ENCODE measurements around the gene UBE4B. TPM values are rescaled to one million over a fixed set of nuclear protein-coding genes. Genes with fewer than 3 reads are reported as not detected.

UBE4B gene
- polyA plus RNA-seq, 5 donors = 43.8 to 52.9 (median 45.9) TPM

DNA sequence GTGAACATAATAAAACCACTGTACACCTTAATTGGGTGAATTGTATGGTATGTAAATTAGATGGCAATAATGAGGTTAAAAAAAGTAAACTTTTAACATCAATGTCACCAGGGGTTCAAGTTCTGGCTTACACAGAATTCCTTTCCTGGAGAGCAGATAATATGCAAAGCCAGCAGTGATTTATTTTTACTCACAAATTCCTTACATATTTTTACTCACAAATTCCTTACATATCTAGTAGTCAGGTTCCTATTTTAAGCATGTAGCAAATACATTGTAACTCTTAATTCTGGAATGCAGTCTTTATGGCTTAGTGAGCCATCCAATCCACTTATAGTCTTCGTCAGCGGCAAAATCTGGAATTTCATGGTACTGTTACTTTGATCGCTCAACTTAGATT, 1.3 kb upstream of the UBE4B start:
- DNase-seq = no peak

DNA sequence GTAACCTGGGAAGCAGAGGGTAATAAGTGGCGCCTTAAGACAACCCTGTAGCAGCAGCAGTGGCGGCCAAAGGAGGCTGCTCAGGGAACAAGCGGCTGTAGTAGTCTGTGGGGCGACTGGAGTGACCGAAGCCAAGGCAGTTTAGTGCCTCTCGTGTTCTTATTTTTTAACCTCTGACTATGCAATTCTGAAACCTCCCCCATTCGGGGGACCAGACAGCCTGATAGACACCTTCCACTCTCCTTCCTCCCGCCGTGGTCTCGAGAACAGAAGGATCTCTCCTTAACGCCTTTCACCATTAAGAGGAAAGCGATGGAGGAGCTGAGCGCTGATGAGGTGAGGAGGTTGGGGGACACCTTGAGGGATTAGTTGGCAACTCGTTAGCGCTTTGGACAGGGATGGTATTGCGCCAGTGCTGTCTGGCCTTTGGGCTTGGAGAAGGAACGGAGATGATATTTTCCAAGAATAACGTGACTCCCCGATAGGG, 644 bp downstream of the UBE4B start:
- DNase-seq = peak in 1 of 2 donors; percentile 24

DNA sequence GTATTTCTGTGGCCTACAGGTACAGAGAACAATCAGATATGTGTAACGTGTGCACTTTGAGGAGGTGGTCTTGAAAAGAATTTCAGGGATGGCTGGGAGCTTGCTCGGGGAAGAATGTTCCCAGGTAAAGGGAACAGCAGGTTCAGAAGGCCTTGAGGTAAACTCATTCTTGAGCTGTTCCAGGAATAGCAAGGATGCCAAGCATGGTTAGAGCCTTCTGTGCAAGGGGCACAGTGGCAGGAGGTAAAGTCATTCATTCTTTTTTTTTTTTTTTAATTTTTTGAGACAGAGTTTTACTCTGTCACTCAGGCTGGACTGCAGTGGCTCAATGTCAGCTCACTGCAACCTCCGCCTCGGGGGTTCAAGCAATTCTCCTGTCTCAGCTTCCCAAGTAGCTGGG, 10.0 kb downstream of the UBE4B start:
- DNase-seq = no peak

DNA sequence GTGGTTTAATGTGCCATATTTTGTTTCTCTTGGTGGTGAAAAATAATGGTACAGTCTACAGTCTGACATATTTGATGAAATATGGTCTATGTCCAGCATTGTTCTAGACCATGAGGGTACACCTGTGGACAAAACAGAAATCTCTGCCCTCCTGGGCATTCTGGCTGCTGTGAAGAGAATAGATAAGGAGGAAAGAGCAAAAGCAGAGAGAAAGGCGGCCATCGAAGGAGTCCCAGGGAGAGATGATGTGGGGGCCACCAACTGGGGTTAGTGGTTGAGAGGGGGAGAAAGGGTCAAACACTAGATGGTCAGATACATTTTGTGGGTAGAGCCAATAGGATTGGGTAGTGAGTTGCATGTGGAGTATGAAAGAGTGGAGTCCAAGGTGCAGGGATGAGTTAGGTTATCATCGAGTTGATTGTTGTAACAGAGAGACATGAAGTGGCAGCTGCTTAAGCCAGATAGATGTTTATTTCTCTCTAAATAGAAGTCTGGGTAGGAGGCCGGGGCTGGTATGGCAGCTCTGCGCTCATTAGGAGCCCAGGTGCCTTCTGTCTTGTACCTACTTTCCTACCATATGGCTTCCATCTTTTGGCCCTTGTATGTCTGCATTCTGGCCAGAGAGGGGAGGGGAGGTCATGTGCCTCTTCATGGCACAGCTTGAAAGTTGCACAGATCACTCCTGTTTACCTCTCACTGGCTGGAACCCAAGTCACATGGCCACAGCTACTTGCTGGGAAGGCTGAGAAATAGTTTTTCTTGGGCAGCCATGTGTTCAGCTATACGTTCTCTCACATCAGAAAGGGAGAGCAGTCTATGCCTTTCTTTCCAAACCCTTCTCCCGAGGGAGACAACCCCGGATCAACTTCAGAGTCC, 13.0 kb downstream of the UBE4B start:
- no peak for DNase-seq

DNA sequence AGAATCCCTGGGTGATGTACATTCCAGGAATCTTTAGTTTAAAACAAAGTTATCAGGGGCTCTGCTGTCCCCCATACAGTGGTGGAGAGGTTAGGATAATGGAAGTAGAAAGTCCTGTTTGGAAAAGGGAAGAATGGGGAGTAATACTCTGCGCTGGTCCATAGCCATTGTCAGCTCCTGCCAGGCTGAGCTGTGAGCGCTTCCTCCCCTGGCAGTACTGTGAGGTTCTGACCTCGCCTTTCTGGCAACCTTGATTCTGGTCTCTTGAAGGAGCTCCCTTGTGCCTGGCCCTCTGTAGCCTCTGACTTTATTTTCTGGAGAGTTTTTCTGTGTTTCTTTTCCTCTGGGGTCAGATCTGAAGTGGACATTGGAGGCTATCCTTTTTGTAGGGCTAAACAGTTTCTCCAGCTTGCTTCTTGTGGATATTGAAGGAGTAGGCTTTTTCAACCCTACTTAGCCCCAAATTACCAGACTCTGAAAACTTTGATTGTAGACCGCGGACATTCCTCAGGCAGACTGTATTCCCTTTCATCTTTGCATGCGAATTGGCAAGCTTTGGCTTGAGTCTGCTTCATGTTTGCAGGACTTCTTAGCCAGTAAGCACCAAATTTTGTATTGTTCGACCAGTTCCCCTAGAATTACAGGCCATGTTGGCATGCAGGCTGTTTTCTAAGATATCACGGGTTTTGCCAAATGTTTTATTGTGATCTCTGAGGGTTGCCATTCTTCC, 13.8 kb downstream of the UBE4B start:
- no peak for DNase-seq

DNA sequence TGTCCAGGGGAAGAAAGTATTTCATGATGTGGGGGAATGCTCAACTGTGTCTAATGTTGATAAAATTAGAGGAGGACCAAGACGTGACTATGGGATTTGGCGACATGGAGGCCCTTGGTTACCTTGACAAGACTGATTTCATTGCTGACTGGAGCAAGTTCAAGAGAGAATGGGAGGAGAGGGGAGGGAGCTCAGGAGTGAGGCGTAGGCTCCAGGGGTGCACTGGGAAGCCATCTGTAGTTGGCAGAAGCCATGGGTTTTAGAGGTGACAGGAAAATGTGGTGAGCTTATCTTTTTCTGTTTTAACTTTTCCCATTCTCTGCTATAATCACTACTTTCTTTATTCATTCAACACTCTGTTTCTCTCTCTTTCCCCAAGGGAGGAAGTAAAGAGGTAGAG, 15.8 kb downstream of the UBE4B start:
- no peak for DNase-seq

DNA sequence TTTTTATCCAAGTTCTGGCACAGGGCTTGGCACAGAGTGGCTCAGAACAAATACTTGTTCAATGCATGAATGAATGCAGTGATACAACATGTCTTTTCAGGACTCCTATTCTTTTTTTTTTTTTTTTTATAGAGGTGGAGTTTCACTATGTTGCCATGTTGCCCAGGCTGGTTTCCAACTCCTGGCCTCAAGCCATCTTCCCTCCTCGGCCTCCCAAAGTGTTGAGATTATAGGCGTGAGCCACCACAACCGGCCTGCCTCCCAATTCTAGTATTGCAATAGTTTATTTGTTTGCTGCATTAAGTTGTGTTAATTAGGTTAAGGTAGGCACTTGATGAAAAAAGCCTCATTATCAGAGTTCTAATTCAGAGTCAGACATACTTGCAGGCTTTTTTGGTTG, 17.9 kb downstream of the UBE4B start:
- DNase-seq = no peak

DNA sequence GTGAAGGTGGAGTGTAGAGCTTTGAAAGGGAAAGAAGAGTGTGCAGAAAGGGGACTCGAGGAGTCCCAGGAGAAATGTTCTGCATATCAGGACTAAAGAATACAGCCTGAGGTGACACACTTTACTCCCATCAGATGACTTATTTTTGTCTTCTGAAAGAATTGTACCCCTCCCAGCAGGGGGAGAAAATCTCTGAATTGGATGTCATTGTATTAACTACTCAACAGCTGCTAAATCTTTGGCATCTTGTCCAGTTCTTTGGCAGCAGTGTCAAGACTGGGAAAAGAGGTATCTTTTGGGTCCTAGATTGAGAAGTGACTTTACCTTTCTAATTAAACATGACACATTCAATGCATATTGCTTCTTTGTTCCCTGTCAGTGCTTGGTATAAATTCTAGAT, 18.9 kb downstream of the UBE4B start:
- DNase-seq = no peak

DNA sequence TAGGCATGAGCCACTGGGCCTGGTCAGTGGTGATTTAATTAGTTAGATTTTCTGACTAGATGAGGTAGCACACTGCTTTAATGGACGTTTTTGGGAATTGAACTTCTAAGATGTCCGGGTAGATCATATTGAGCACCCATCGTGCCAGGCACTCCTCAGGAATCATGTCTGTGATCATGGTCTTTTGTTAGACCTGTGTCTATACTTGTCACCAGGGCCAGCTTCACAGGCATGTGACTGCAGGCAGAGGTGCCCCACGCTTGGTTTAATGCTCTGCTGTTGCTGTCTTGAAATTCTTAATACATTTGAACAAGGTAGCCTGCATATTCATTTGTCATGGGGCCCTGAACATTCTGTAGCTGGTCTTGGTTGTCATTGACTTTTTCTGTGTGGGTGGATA, 19.6 kb downstream of the UBE4B start:
- DNase-seq = no peak

DNA sequence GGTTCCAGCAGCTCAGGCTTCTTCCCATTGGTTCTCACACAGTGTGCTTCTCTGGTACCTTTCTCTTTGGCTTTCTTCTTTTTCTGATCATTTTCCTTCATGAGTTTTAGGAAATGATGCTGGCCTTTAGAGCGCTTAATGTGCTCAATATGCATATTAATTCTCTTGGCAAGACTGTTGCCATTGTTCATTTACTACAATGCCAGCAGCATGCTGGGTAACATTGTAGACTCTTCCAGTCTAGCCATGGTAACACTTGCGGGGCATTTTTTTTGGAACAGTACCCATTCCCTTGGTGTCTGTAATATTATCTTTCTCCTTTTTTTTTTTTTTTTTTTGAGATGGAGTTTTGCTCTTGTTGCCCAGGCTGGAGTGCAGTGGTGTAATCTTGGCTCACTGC, 21.7 kb downstream of the UBE4B start:
- DNase-seq = no peak

DNA sequence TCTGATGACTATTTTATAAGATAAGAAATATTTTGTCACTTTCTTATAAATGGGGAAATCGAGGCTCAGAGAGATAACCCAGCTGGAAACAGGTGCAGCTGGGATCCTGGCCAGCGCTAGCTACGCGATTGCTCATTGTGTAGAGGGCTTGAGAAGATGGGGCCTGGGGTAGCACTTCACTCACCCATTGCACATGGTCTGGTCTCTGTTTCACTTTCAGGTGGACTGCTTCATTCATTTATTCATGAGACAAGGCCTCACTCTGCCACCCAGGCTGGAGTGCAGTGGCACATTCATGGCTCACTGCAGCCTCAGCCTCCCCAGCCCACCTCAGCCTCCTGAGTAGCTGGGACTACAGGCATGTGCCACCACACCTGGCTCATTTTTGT, 23.8 kb downstream of the UBE4B start:
- DNase-seq = no peak

DNA sequence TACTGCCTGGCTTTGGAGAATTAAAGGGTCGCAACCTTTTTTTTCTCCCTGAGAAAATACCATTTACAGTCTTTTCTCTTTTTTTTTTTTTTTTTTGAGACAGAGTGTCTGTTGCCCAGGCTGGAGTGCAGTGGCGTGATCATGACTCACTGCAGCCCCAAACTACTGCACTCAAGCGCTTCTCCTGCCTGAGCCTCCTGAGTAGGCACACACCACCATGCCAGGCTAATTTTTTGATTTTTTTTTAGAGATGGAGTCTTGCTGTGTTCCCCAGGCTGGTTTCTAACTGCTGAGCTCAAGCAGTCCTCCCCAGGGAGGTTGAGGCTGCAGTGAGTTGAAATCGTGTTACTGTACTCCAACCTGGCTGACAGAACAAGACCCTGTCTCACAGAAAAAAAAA, 24.6 kb downstream of the UBE4B start:
- no peak for DNase-seq

DNA sequence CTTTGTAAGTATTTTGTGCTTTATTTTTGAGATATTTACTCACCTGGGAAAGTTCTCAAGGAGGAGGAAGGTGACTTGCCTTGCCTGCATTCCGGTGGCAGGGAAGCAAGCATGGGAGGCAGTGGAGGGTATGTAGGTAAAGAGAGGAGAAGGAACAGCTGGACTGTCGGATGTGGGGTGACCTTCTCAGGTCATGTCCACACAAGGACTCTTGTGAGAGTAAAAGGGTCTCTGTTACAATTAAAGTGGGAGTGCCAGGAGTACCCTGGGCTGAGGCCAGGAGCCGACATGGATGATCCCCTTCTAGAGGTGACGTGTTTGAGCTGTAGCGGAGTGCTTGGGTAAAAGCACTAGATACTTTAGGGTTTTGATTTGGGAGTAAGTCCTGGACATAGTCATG, 25.0 kb downstream of the UBE4B start:
- no peak for DNase-seq

DNA sequence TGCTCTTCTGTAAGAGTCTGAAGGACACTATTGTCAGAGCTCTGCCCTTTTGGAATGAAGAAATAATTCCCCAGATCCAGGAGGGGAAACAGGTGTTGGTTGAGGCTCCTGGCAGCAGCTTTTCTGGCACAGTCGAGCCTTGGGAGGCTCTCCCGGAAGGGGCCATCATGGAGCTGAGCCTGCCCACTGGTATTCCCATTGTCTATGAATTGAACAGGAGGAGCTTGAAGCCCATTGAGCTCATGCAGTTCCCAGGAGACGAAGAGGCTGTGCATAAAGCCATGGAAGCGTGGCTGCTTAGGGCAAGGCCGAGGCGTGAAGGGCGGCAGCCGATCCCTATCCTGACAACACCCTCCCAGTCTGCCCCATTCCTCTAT, 26.6 kb downstream of the UBE4B start:
- no peak for DNase-seq

DNA sequence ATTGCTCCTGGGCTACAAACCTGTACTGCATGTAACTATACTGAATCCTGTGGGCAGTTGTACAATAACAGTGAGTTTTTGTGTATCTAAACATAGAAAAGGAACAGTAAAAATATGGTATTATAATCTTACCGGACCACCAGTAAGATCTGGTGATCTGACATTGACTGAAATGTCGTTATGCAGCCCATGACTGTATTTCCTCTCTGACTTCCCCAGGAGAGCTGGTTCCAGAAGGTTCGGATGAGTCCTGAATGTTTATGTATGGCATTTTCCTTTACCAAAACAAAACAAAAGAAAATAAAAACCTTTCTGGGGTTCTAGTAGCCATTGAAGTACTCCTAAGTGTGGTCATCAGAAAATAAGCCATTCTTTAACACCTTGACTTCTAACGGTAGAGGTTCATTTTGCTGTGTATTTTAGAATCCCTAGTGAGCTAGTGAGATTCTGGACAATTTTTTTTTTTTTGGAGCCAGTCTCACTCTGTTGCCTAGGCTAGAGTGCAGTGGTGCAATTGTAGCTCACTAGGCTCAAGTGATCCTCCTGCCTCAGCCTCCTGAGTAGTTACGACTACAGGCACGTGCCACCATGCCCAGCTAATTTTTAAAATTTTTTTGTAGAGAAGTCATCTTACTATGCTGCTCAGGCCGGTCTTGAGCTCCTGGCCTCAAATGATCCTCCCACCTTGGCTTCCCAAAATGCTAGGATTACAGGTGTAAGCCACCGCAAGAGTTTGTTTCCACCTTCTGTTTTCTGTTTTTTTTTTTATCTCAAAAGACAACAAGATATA, 27.7 kb downstream of the UBE4B start:
- DNase-seq = no peak

DNA sequence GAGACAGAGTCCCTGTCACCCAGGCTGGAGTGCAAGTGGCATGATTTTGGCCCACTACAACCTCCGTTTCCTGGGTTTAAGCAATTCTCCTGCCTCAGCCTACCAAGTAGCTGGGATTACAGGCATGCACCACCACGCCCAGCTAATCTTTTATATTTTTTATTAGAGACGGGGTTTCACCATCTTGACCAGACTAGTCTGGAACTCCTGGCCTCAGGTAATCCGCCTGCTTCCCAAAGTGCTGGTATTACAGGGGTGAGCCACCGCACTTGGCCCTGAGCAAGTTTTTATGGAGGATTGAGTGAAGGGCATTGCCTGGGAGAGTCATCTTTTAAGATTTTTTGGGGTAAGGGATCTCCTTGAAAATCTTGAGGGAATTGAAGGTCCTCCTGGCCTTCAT, 28.5 kb downstream of the UBE4B start:
- no peak for DNase-seq

DNA sequence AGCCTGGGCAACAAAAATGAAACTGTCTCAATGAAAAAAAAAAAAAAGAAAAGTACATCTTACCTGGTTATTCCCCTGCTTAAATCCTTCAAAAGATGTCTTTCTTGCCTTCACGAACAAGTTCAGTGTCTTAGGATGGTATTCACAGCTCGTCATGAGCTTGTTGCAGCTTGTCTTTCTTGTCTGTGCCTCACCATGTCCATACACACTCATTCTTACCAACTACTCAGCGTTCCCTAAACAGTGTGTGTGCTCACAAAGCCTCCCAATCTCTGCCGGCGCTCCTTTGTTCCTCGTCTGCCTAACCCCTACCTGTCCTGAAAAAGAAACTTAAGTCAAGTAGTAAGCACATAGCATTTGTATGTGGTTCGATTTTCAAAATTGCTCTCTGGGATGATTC, 31.1 kb downstream of the UBE4B start:
- no peak for DNase-seq

DNA sequence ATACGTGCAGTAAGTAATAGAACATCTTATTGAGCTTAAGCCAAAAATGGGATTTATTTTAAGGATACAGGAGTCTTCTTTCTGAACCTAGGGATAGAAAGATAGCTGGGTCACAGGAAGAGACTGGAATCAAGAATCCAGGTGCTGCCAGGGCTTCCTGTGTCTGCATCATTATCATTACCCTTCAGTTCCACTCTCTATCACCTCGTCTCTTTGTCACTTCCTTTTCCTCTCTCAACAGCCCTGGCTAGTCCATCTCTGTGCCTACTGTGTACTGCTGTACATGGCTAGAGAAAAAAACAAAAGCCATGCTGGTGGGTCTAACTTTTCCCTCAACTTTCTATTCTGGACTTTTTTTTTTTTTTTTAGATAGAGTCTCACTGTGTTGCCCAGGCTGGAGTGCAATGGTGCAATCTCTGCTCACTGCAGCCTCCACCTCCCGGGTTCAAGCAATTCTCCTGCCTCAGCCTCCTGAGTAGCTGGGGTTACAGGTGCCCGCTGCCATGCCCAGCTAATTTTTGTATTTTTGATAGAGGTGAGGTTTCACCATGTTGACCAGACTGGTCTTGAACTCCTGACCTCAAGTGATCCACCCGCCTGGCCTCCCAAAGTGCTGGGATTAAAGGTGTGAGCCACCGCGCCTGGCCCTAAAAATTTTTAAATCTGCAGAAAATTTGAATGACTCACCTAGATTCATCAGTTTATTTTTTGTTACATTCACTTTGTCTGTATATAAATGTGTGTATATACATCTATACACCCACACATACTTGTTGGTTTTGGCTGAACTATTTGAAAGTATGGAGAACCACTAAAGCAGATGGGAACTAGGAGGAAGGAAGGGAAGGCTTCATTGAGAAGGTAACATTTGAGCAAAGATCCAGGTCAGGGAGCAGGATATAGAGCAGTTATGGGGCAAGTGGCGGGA, 31.9 kb downstream of the UBE4B start:
- DNase-seq = no peak

DNA sequence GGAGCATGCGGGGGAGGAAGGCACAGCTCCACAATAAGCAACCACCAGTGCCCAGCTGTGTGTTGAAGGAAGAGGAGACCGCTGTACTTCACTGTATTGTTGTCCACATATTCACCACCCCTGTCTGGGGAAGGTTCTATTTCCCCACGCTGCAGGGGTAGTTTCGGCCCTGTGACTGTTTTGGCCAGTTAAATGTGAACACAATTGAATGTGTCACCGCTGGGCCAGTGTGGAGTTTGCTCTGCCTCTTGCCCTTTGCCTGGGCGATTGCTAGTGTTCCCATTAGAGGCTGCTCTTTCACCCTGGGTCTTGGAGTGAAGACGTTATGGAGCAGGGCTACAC, 32.6 kb downstream of the UBE4B start:
- no peak for DNase-seq

DNA sequence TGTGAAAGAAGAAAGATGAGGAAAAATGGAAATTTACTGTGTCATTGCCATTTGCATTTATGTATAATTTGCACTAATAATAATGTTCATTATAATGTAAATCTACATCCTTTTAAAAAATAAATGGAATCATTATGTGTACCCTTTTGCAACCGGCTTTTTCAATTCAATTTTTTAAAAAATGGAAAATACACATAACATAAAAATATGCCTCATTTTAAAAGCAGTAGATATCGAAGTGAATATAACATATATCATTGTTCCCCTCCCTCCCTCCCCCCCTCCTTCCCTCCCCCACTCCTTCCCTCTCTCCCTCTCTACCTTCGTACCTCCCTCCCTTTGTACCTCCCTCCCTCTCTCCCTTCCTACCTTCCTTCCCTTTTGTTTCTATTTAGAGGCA, 33.0 kb downstream of the UBE4B start:
- DNase-seq = no peak

DNA sequence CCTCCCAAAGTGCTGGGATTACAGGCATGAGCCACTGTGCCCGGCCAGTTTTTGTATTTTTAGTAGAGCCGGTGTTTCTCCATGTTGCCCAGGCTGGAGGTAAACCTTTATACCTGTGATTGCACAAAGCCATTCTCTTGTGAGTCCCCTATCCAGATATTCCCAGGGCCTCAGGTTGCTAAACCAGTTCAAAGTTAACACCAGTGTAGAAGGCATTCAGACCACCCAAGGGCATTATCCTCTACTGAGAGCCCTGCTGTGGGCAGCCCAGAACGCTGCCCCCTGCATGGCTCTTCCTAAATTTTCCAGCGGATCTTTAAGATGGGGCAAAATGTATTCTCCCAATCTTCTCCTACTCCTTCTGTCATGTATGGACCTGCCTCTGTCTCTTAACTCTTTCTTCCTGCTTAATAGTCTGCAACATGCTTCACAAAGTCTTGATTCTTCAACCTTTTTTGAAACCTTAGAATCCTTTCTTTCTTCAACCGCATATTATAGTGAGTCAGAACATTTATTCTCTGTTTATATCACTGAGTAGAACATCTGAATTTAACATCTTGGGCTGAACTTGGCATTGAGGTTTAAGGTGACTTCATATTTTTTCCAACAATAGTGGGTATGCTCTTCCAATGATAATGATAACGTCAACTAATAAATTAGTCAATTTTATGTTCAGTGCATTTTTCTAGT, 36.0 kb downstream of the UBE4B start:
- no peak for DNase-seq
